ENCODE measurements around the gene MYO1F.

The MYO1F gene

DNA sequence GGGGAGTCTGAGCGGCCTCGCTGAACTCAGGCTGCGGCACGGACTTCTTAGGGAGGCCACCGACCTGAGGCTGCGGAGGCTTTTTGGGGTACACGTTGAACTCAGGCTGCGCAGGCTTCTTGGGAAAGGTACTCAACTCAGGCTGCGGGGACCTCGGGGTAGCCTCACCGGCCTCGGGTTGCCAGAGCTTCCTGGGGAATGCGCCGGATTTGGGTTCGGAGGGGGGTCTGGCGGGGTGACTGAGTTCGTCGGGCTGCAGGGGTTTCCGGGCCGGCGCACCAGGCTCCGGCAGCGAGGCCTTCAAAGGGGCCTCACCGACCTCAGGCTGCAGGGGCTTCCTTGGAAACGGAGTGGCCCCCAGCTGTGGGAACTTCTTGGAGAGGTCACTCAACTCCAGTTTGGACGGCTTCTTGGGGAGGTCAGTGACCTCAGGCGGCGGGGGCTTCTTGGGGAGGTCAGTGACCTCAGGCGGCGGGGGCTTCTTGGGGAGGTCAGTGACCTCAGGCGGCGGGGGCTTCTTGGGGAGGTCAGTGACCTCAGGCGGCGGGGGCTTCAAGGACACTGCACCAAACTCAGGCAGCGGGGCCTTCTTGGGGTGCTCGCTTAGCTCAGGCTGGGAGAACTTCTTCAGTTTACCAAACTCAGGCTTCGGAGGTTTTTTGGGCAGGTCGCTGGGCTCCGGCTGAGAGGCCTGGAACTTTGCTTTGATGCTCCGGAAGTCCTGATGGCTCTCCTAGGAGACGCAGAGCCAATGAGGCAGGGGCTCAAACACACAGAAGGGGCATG is 78.0 kb downstream of the MYO1F start:
- Histone ChIP-seq H3K36me3 (ENCODE audit: insufficient read depth) (no peaks in the 10 kb centered on the region), H3K4me1 (ENCODE audit: low read depth, poor library complexity, severe bottlenecking) (no peaks in the 10 kb centered on the region), H3K4me3 (IDR thresholded peaks at IDR 0.05; ENCODE audit: insufficient read depth, low read depth, low read length) (no peak overlapping the region), H2AFZ (ENCODE audit: low read depth) (no peak overlapping the region), H3K27ac (no peak overlapping the region), H4K20me1 (ENCODE audit: insufficient read depth) (no peaks in the 10 kb centered on the region), H3K9ac (no peak overlapping the region), H3K27me3 (ENCODE audit: insufficient read depth, low read depth) (no peaks in the 10 kb centered on the region; the same call in 1 of the 2 replicates), H3K4me2 (no peak overlapping the region), H3K79me2 (ENCODE audit: insufficient read depth, low read depth) (no peaks in the 10 kb centered on the region)
- TF ChIP-seq, protein P1, sequence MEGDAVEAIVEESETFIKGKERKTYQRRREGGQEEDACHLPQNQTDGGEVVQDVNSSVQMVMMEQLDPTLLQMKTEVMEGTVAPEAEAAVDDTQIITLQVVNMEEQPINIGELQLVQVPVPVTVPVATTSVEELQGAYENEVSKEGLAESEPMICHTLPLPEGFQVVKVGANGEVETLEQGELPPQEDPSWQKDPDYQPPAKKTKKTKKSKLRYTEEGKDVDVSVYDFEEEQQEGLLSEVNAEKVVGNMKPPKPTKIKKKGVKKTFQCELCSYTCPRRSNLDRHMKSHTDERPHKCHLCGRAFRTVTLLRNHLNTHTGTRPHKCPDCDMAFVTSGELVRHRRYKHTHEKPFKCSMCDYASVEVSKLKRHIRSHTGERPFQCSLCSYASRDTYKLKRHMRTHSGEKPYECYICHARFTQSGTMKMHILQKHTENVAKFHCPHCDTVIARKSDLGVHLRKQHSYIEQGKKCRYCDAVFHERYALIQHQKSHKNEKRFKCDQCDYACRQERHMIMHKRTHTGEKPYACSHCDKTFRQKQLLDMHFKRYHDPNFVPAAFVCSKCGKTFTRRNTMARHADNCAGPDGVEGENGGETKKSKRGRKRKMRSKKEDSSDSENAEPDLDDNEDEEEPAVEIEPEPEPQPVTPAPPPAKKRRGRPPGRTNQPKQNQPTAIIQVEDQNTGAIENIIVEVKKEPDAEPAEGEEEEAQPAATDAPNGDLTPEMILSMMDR (conservative IDR thresholded peaks at IDR 0.05; ENCODE audit: low read depth, low read length) = no peak

DNA sequence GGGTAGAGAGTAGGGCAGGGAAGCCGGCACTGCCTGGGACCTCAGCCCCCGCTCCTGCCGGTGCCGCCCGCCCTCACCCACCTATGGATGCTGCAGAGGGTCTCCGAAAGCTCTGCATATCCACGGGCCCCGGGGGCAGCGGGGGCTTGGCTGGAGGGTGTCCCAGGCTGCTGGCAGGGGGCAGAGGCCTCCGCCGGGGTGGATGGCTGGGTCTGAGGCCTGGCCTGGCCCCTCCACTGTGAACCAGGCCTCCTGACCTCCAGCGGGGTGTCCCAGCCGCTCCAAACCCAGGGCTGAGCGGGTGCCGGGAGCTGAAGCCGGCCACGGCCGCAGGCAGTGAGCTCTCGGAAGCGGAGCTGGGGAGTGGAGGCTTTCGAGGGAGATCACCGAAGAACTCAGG is 78.9 kb downstream of the MYO1F start:
- H3K79me2 ChIP-seq (ENCODE audit: insufficient read depth, low read depth) = no peaks in the 10 kb centered on the region
- H3K4me1 ChIP-seq (ENCODE audit: low read depth, poor library complexity, severe bottlenecking) = no peaks in the 10 kb centered on the region
- H3K4me2 ChIP-seq = no peak overlapping the region
- no peaks in the 10 kb centered on the region for H3K36me3 ChIP-seq (ENCODE audit: insufficient read depth)
- no peak overlapping the region for H3K27ac ChIP-seq
- TF ChIP-seq, protein P1 (conservative IDR thresholded peaks at IDR 0.05; ENCODE audit: low read depth, low read length) = no peak
- no peak overlapping the region for H3K9ac ChIP-seq
- H4K20me1 ChIP-seq (ENCODE audit: insufficient read depth) = no peaks in the 10 kb centered on the region
- H3K4me3 ChIP-seq (IDR thresholded peaks at IDR 0.05; ENCODE audit: insufficient read depth, low read depth, low read length) = no peak overlapping the region
- no peak overlapping the region for H2AFZ ChIP-seq (ENCODE audit: low read depth)
- no peaks in the 10 kb centered on the region; the same call in 1 of the 2 replicates for H3K27me3 ChIP-seq (ENCODE audit: insufficient read depth, low read depth)

DNA sequence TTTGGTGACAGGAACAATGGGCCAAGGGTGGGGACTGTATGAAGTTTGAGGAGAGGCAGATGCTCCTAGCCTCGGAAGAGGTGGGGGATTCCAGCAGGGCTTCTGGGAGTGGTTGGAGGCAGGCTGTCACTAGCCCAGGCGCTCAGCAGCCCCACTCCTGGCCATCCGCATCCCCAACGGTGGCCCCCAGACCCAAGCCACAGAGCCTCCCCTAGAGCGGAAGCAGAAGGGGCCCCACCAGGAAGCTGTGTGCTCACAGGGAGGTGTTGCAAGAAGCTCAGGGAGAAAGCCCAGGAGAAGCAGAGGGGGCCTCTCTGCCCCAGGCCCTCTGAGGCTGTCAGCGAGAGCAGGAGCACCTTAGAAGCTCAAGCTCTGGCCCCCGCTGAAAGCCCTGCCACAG is 83.1 kb downstream of the MYO1F start:
- no peak overlapping the region for H3K27ac ChIP-seq
- no peak overlapping the region for H3K4me3 ChIP-seq (IDR thresholded peaks at IDR 0.05; ENCODE audit: insufficient read depth, low read depth, low read length)
- no peaks in the 10 kb centered on the region for H3K79me2 ChIP-seq (ENCODE audit: insufficient read depth, low read depth)
- H3K4me1 ChIP-seq (ENCODE audit: low read depth, poor library complexity, severe bottlenecking) = no peaks in the 10 kb centered on the region
- H2AFZ ChIP-seq (ENCODE audit: low read depth) = no peak overlapping the region
- no peaks in the 10 kb centered on the region for H4K20me1 ChIP-seq (ENCODE audit: insufficient read depth)
- H3K27me3 ChIP-seq (ENCODE audit: insufficient read depth, low read depth) = no peaks in the 10 kb centered on the region; the same call in 1 of the 2 replicates
- no peak overlapping the region for H3K4me2 ChIP-seq
- TF ChIP-seq, protein P1 (conservative IDR thresholded peaks at IDR 0.05; ENCODE audit: low read depth, low read length) = no peak
- no peak overlapping the region for H3K9ac ChIP-seq
- no peaks in the 10 kb centered on the region for H3K36me3 ChIP-seq (ENCODE audit: insufficient read depth)

DNA sequence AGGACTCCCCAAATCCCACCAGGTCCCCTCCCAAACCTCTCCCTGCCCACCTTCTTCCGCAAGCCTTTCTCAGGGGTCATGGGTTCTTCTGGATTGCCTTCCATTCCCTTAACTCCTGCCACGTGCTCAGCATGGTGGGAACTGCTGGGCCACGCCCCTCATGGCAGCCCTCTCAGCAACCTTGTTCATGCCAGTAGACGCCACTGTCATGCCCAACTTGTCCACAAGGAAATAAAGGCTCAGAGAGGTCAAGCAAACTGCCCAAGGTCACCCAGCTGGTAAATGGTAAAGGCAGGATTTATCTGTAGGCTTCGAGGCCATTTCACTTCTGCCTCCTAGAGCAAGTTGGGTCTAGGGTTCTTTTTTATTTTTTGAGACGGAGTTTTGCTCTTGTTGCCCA is 85.7 kb downstream of the MYO1F start:
- Histone ChIP-seq H2AFZ (ENCODE audit: low read depth) (no peak overlapping the region), H3K4me2 (no peak overlapping the region), H3K27ac (no peak overlapping the region), H4K20me1 (ENCODE audit: insufficient read depth) (no peaks in the 10 kb centered on the region), H3K4me1 (ENCODE audit: low read depth, poor library complexity, severe bottlenecking) (no peaks in the 10 kb centered on the region), H3K27me3 (ENCODE audit: insufficient read depth, low read depth) (no peaks in the 10 kb centered on the region), H3K36me3 (ENCODE audit: insufficient read depth) (no peaks in the 10 kb centered on the region), H3K4me3 (IDR thresholded peaks at IDR 0.05; ENCODE audit: insufficient read depth, low read depth, low read length) (no peak overlapping the region), H3K79me2 (ENCODE audit: insufficient read depth, low read depth) (no peaks in the 10 kb centered on the region), H3K9ac (no peak overlapping the region)
- TF ChIP-seq, protein P1 (conservative IDR thresholded peaks at IDR 0.05; ENCODE audit: low read depth, low read length) = no peak
